CD4-positive, alpha-beta T cell (primary cell): ENCODE measurements around the gene ERBIN. TPM values are rescaled to one million over a fixed set of nuclear protein-coding genes. Genes with fewer than 3 reads are reported as not detected.

Experiments
- ATAC-seq: fragments of 200-7000 bp; cut with Tn5 transposase; one replicate; pipeline ENCODE4 v1.10.0; 2022; ENCODE audit warnings: mild to moderate bottlenecking; ENCODE audit not compliant: poor library complexity
- CTCF ChIA-PET: fragments of 350-600 bp; sonication (Branson Sonifier 250); formaldehyde crosslinking; loops from one replicate; lab custom pipeline; 2021; ENCODE audit warnings: antibody characterized with exemption, inconsistent platforms; lab: Charles Lee
- POLR2A ChIA-PET: fragments of 350-600 bp; sonication (Branson Sonifier 250); formaldehyde crosslinking; loops from one replicate; lab custom pipeline; 2021; ENCODE audit warnings: antibody characterized with exemption, inconsistent platforms; lab: Charles Lee
- DNase-seq, 14 experiments: peaks; one replicate each; pipeline ENCODE4 v3.0.0-alpha.2; 2013 to 2020; ENCODE audit warnings: mixed read lengths in 2 of 14
- H3K27ac ChIP-seq, 2 donors: one replicate each; pipeline versions ENCODE4 v1.5.1 to v1.7.0; 2013; ENCODE audit warnings: low read length in 2 of 2, low read depth in 1 of 2, mild to moderate bottlenecking in 1 of 2
- H3K27me3 ChIP-seq, 2 experiments: 1 replicate in 1 of 2; 2 replicates in 1 of 2; pipeline versions ENCODE4 v1.6.1 to v1.7.0; 2013; ENCODE audit warnings: low read length in 2 of 2, control low read depth in 1 of 2, mild to moderate bottlenecking in 1 of 2, moderate library complexity in 1 of 2; ENCODE audit not compliant: insufficient read depth in 2 of 2, control insufficient read depth in 1 of 2
- H3K36me3 ChIP-seq: one replicate; pipeline ENCODE4 v1.6.1; 2013; ENCODE audit warnings: low read length, control low read depth; ENCODE audit not compliant: insufficient read depth
- H3K4me1 ChIP-seq: one replicate; pipeline ENCODE4 v1.6.1; 2013; ENCODE audit warnings: low read length, control low read depth; ENCODE audit not compliant: insufficient read depth
- H3K4me3 ChIP-seq: one replicate; pipeline ENCODE4 v1.5.1; 2013; ENCODE audit warnings: mild to moderate bottlenecking, low read length, moderate library complexity
- H3K9me3 ChIP-seq, 2 experiments: 1 replicate in 1 of 2; 2 replicates in 1 of 2; pipeline versions ENCODE4 v1.6.1 to v1.7.0; 2013; ENCODE audit warnings: low read length in 2 of 2, mild to moderate bottlenecking in 2 of 2, control low read depth in 1 of 2, moderate library complexity in 1 of 2; ENCODE audit not compliant: control insufficient read depth in 1 of 2, insufficient read depth in 1 of 2
- H3K27ac Mint-ChIP-seq: one replicate; pipeline ENCODE4 v1.8.0; 2020; ENCODE audit warnings: mixed read lengths
- H3K27me3 Mint-ChIP-seq: one replicate; pipeline ENCODE4 v1.8.0; 2021; ENCODE audit warnings: mixed read lengths
- H3K36me3 Mint-ChIP-seq: one replicate; pipeline ENCODE4 v1.8.0; 2021; ENCODE audit warnings: low read depth, mixed read lengths
- H3K4me1 Mint-ChIP-seq: one replicate; pipeline ENCODE4 v1.8.0; 2021; ENCODE audit warnings: low read depth, mixed read lengths
- H3K4me3 Mint-ChIP-seq: one replicate; pipeline ENCODE4 v1.8.0; 2020; ENCODE audit warnings: mild to moderate bottlenecking, mixed read lengths
- H3K9me3 Mint-ChIP-seq: one replicate; pipeline ENCODE4 v1.8.0; 2020; ENCODE audit warnings: mixed read lengths
- CTCF ChIP-seq: fragments of 200-600 bp; IDR thresholded peaks from one replicate; pipeline ENCODE4 v1.8.0; 2022; ENCODE audit warnings: antibody characterized with exemption, mild to moderate bottlenecking
- intact Hi-C, 2 experiments: fragments of 100-400 bp; cut with DNase I in 1 of 2; cut with micrococcal nuclease in 1 of 2; formaldehyde crosslinking; loops; one replicate each; pipeline versions ENCODE4 v1.15.1 to v1.9.0; 2023 to 2025; cut with DNase I, micrococcal nuclease
- total RNA-seq, 174 experiments: library from RNA in 2 of 174; stranded (reverse) in 2 of 174; gene quantifications; one replicate each; pipeline ENCODE4 v1.2.3 and lab custom pipeline; 2021 to 2026

ERBIN gene
- total RNA-seq, 2 experiments from 2014 or later = 94.7 to 96.9 TPM

GRCh38 chr5:65986796-65987195, 60.4 kb downstream of the ERBIN start:
- no peak for TF ChIP-seq CTCF
- H3K4me3 Mint-ChIP-seq = no peak overlapping the region
- intact Hi-C loops = no loop called here
- no peak for DNase-seq
- peaks cover 5% of the 10 kb centered on the region for H3K36me3 ChIP-seq
- H3K27me3 ChIP-seq = no peaks in the 10 kb centered on the region
- ChIA-PET CTCF (no interaction called here), POLR2A (interaction anchor here (1.3 kb wide), 1 partner anchor 59 kb away, joined by 4 read pairs; no protein-coding TSS in a partner anchor)
- H3K36me3 Mint-ChIP-seq = peaks cover 28% of the 10 kb centered on the region
- peaks cover 62% of the 10 kb centered on the region for H3K4me1 Mint-ChIP-seq
- H3K27ac ChIP-seq = peak overlapping the region in 1 of 2 donors; percentile 29
- H3K4me1 ChIP-seq = peaks cover 12% of the 10 kb centered on the region
- no peaks in the 10 kb centered on the region for H3K9me3 Mint-ChIP-seq
- H3K9me3 ChIP-seq = no peaks in the 10 kb centered on the region
- no peaks in the 10 kb centered on the region for H3K27me3 Mint-ChIP-seq
- peak overlapping the region; percentile 57 for H3K27ac Mint-ChIP-seq
- no peak for ATAC-seq
- no peak overlapping the region for H3K4me3 ChIP-seq

- Histone ChIP-seq H3K27ac (no peak overlapping the region), H3K4me3 (no peak overlapping the region), H3K36me3 (peaks cover 14% of the 10 kb centered on the region), H3K27me3 (no peaks in the 10 kb centered on the region), H3K4me1 (peaks cover 12% of the 10 kb centered on the region), H3K9me3 (no peaks in the 10 kb centered on the region)
- ChIA-PET POLR2A (interaction anchor here (0.6 to 0.7 kb wide), 2 partner anchors 26 to 62 kb away, joined by 3 read pairs; no protein-coding TSS in a partner anchor), CTCF (no interaction called here)
- TF ChIP-seq CTCF = no peak
- ATAC-seq (no peak), DNase-seq (no peak)
- Mint-ChIP-seq H3K27ac (peak overlapping the region; percentile 67), H3K27me3 (no peaks in the 10 kb centered on the region), H3K36me3 (peaks cover 38% of the 10 kb centered on the region), H3K9me3 (no peaks in the 10 kb centered on the region), H3K4me1 (peaks cover 50% of the 10 kb centered on the region), H3K4me3 (no peak overlapping the region)
- intact Hi-C loops = no loop called here
Measured at GRCh38 chr5:65987982-65988381, 61.6 kb downstream of the ERBIN start.

- POLR2A ChIA-PET = no interaction called here
- ATAC-seq (no peak), DNase-seq (no peak)
- Mint-ChIP-seq H3K36me3 (peaks cover 43% of the 10 kb centered on the region), H3K4me3 (peak overlapping the region; percentile 40), H3K9me3 (no peaks in the 10 kb centered on the region), H3K27me3 (no peaks in the 10 kb centered on the region), H3K4me1 (peaks cover 44% of the 10 kb centered on the region), H3K27ac (peak overlapping the region; percentile 83)
- intact Hi-C loops = no loop called here
- no peak for TF ChIP-seq CTCF
- no peaks in the 10 kb centered on the region for H3K9me3 ChIP-seq
- CTCF ChIA-PET = no interaction called here
- H3K4me1 ChIP-seq = peaks cover 5% of the 10 kb centered on the region
- peaks cover 23% of the 10 kb centered on the region for H3K36me3 ChIP-seq
- no peak overlapping the region for H3K4me3 ChIP-seq
- H3K27me3 ChIP-seq = no peaks in the 10 kb centered on the region
- H3K27ac ChIP-seq = no peak overlapping the region
Measured at GRCh38 chr5:65989158-65989557, 62.8 kb downstream of the ERBIN start.
